ENCODE data around the gene RPS16. TPM values are rescaled to one million over a fixed set of nuclear protein-coding genes. Genes with fewer than 3 reads are reported as not detected.

Gene RPS16
- total and polyA plus RNA-seq, 2 of the 13 experiments (the other 11 are each of a cell fraction or from before 2014, with no cell fraction given): 488 to 2,583 TPM

GRCh38 chr19:39435499-39436349, at the start of gene RPS16 (continued):
- TF ChIP-seq HNF1A (IDR thresholded peaks at IDR 0.05; ENCODE audit: low read depth): no peak
- TF ChIP-seq HNF1A (CRISPR knock-in tag; IDR thresholded peaks at IDR 0.05; ENCODE audit: borderline replicate concordance): peak; percentile 77; the same call in 1 of the 2 replicates
- no peak for TF ChIP-seq THAP8 (CRISPR knock-in tag; IDR thresholded peaks at IDR 0.05; ENCODE audit: borderline replicate concordance)
- TF ChIP-seq GZF1 (CRISPR knock-in tag; IDR thresholded peaks at IDR 0.05): 0 out of 2 replicates have a peak, but pooled peaks have one; percentile 65
- TF ChIP-seq, protein P1, sequence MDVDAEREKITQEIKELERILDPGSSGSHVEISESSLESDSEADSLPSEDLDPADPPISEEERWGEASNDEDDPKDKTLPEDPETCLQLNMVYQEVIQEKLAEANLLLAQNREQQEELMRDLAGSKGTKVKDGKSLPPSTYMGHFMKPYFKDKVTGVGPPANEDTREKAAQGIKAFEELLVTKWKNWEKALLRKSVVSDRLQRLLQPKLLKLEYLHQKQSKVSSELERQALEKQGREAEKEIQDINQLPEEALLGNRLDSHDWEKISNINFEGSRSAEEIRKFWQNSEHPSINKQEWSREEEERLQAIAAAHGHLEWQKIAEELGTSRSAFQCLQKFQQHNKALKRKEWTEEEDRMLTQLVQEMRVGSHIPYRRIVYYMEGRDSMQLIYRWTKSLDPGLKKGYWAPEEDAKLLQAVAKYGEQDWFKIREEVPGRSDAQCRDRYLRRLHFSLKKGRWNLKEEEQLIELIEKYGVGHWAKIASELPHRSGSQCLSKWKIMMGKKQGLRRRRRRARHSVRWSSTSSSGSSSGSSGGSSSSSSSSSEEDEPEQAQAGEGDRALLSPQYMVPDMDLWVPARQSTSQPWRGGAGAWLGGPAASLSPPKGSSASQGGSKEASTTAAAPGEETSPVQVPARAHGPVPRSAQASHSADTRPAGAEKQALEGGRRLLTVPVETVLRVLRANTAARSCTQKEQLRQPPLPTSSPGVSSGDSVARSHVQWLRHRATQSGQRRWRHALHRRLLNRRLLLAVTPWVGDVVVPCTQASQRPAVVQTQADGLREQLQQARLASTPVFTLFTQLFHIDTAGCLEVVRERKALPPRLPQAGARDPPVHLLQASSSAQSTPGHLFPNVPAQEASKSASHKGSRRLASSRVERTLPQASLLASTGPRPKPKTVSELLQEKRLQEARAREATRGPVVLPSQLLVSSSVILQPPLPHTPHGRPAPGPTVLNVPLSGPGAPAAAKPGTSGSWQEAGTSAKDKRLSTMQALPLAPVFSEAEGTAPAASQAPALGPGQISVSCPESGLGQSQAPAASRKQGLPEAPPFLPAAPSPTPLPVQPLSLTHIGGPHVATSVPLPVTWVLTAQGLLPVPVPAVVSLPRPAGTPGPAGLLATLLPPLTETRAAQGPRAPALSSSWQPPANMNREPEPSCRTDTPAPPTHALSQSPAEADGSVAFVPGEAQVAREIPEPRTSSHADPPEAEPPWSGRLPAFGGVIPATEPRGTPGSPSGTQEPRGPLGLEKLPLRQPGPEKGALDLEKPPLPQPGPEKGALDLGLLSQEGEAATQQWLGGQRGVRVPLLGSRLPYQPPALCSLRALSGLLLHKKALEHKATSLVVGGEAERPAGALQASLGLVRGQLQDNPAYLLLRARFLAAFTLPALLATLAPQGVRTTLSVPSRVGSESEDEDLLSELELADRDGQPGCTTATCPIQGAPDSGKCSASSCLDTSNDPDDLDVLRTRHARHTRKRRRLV (CRISPR knock-in tag; IDR thresholded peaks at IDR 0.05): no peak
- TF ChIP-seq, protein P2, sequence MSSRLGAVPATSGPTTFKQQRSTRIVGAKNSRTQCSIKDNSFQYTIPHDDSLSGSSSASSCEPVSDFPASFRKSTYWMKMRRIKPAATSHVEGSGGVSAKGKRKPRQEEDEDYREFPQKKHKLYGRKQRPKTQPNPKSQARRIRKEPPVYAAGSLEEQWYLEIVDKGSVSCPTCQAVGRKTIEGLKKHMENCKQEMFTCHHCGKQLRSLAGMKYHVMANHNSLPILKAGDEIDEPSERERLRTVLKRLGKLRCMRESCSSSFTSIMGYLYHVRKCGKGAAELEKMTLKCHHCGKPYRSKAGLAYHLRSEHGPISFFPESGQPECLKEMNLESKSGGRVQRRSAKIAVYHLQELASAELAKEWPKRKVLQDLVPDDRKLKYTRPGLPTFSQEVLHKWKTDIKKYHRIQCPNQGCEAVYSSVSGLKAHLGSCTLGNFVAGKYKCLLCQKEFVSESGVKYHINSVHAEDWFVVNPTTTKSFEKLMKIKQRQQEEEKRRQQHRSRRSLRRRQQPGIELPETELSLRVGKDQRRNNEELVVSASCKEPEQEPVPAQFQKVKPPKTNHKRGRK (CRISPR knock-in tag; IDR thresholded peaks at IDR 0.05): 0 out of 2 replicates have a peak, but pooled peaks have one; percentile 25
- no peak for TF ChIP-seq CEBPZ (IDR thresholded peaks at IDR 0.05; ENCODE audit: low read length)
- TF ChIP-seq NCOA1 (CRISPR knock-in tag; IDR thresholded peaks at IDR 0.05): 0 out of 2 replicates have a peak, but pooled peaks have one; percentile 16
- TF ChIP-seq, protein P3, sequence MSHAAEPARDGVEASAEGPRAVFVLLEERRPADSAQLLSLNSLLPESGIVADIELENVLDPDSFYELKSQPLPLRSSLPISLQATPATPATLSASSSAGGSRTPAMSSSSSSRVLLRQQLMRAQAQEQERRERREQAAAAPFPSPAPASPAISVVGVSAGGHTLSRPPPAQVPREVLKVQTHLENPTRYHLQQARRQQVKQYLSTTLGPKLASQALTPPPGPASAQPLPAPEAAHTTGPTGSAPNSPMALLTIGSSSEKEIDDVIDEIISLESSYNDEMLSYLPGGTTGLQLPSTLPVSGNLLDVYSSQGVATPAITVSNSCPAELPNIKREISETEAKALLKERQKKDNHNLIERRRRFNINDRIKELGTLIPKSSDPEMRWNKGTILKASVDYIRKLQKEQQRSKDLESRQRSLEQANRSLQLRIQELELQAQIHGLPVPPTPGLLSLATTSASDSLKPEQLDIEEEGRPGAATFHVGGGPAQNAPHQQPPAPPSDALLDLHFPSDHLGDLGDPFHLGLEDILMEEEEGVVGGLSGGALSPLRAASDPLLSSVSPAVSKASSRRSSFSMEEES (CRISPR knock-in tag; IDR thresholded peaks at IDR 0.05): peak; percentile 55; the same call in 1 of the 2 replicates
- TF ChIP-seq ZFP62 (CRISPR knock-in tag; IDR thresholded peaks at IDR 0.05): no peak

Measured in HepG2 (cell line).